GM12878 (cell line): Measurements from ENCODE around the gene SCN11A. TPM values are rescaled to one million over a fixed set of nuclear protein-coding genes. Genes with fewer than 3 reads are reported as not detected.

ENCODE experiments used
- ATAC-seq: fragments of 200-7000 bp; cut with Tn5 transposase; 3 replicates; pipeline ENCODE4 v1.9.1; 2020; ENCODE audit warnings: mild to moderate bottlenecking, moderate library complexity
- BruUV-seq: library from RNA; stranded (reverse); fragments of 400-500 nt; replicated peaks from 2 replicates; lab custom pipeline; 2021; lab: Mats Ljungman, UMichigan
- CTCF ChIA-PET: fragments of 300-600 bp; sonication (Branson Sonifier 250); formaldehyde crosslinking; extraction: SDS; loops from one replicate; lab custom pipeline; 2021; ENCODE audit warnings: inconsistent platforms; lab: Yijun Ruan, JAX
- POLR2A ChIA-PET: fragments of 350-600 bp; formaldehyde crosslinking; extraction: SDS; loops from one replicate; lab custom pipeline; 2021; ENCODE audit warnings: inconsistent platforms; lab: Charles Lee
- RAD21 ChIA-PET: fragments of 300-600 bp; sonication (Branson Sonifier 250); formaldehyde crosslinking; loops from one replicate; lab custom pipeline; 2023; ENCODE audit warnings: antibody characterized with exemption; ENCODE audit not compliant: unreplicated experiment; lab: Charles Lee
- SMC1A ChIA-PET: fragments of 300-600 bp; sonication (Branson Sonifier 250); formaldehyde crosslinking; loops from one replicate; lab custom pipeline; 2023; ENCODE audit not compliant: unreplicated experiment, uncharacterized antibody; lab: Charles Lee
- DNase-seq: peaks from one replicate; pipeline ENCODE4 v3.0.0-alpha.2; 2011; ENCODE audit warnings: low read depth, low spot score
- FAIRE-seq: peaks from 3 replicates; lab custom pipeline; 2011; peaks lifted over from hg19 to GRCh38; lab: Jason Lieb, UNC
- H2AFZ ChIP-seq: 2 replicates; pipeline ENCODE4 v1.6.0; 2011; ENCODE audit warnings: low read depth, low read length, control low read depth; ENCODE audit not compliant: control insufficient read depth
- H3K27ac ChIP-seq: 2 replicates; pipeline ENCODE4 v1.5.1; 2011; ENCODE audit warnings: control low read depth; ENCODE audit not compliant: control insufficient read depth, insufficient read depth
- H3K27me3 ChIP-seq, 2 experiments: replicated peaks in 1 of 2; 2 replicates each; pipeline versions ENCODE4 v1.6.0 to v1.6.1; 2011; ENCODE audit warnings: low read length in 1 of 2; ENCODE audit not compliant: control insufficient read depth in 2 of 2, insufficient read depth in 2 of 2
- H3K36me3 ChIP-seq, 2 experiments: 2 replicates each; pipeline ENCODE4 v1.5.1; 2011; ENCODE audit warnings: low read length in 1 of 2; ENCODE audit not compliant: control insufficient read depth in 2 of 2, insufficient read depth in 2 of 2
- H3K4me1 ChIP-seq: 2 replicates; pipeline ENCODE4 v1.6.1; 2011; ENCODE audit warnings: mild to moderate bottlenecking, low read length, moderate library complexity, mixed read lengths; ENCODE audit not compliant: control insufficient read depth, insufficient read depth
- H3K4me2 ChIP-seq: 2 replicates; pipeline ENCODE4 v1.6.0; 2011; ENCODE audit warnings: control low read depth; ENCODE audit not compliant: control insufficient read depth, insufficient read depth
- H3K4me3 ChIP-seq: fragments of 200-600 bp; sonication (generic); 2 replicates; pipeline ENCODE4 v1.5.1; 2016
- H3K79me2 ChIP-seq: 2 replicates; pipeline ENCODE4 v1.6.0; 2011; ENCODE audit warnings: low read length; ENCODE audit not compliant: control insufficient read depth, insufficient read depth
- H3K9ac ChIP-seq: 2 replicates; pipeline ENCODE4 v1.8.0; 2011; ENCODE audit warnings: low read length, control low read depth, mixed read lengths; ENCODE audit not compliant: control insufficient read depth, insufficient read depth
- H3K9me3 ChIP-seq: replicated peaks from 3 replicates; pipeline ENCODE4 v1.5.1; 2011; ENCODE audit warnings: mild to moderate bottlenecking, low read length; ENCODE audit not compliant: control insufficient read depth, insufficient read depth
- H4K20me1 ChIP-seq: 2 replicates; pipeline ENCODE4 v1.6.0; 2011; ENCODE audit not compliant: control insufficient read depth, insufficient read depth
- NR2C2 ChIP-seq: IDR thresholded peaks from 2 replicates; pipeline ENCODE4 v1.6.1; 2011; ENCODE audit warnings: borderline replicate concordance, low read depth; ENCODE audit not compliant: control insufficient read depth, insufficient read length
- SUZ12 ChIP-seq: fragments of 200-600 bp; sonication (generic); IDR thresholded peaks from one replicate; pipeline ENCODE4 v1.6.1; 2018; ENCODE audit warnings: antibody characterized with exemption, mild to moderate bottlenecking; ENCODE audit not compliant: unreplicated experiment
- WGBS: methylation state at CpG from one replicate; pipeline ENCODE4 v1.1.6; 2016; ENCODE audit warnings: low lambda C conversion rate; ENCODE audit not compliant: insufficient replicate concordance, insufficient coverage; ENCODE audit errors: missing lambda C conversion rate; 5-methylcytosine and 5-hydroxymethylcytosine counted together
- in situ Hi-C: fragments of 300-500 bp; cut with MboI; formaldehyde crosslinking; loops from 9 replicates; pipeline ENCODE4 v1.14.3; 2018; ENCODE audit warnings: mixed read lengths
- intact Hi-C: fragments of 100-400 bp; cut with micrococcal nuclease; formaldehyde crosslinking; loops from one replicate; pipeline ENCODE4 v1.14.2; 2022; ENCODE audit not compliant: unreplicated experiment
- polyA plus RNA-seq, 11 experiments: library from polyadenylated mRNA; depleted of rRNA in 4 of 11; unstranded in 6 of 11; stranded (reverse) in 5 of 11; fragments of >200 nt; fragmentation: Nextera tagmentation in 4 of 11; fragmentation: Illumina TruSeq in 1 of 11; extraction: Ambion mirVana in 4 of 11; extraction: Trizol in 1 of 11; gene quantifications; 1 replicate in 1 of 11; 2 replicates in 10 of 11; pipeline versions ENCODE4 v1.2.1 to v1.2.3, GENCODE V29; 2011 to 2016; ENCODE audit warnings: inconsistent platforms in 2 of 11, missing spikeins in 2 of 11, low read depth in 1 of 11
- total RNA-seq, 4 experiments: library from RNA; depleted of rRNA in 3 of 4; stranded (reverse); fragments of >200 nt in 3 of 4; fragmentation: Illumina TruSeq in 1 of 4; extraction: Trizol in 1 of 4; gene quantifications; 2 replicates each; pipeline versions ENCODE4 v1.2.1 to v1.2.3, GENCODE V29; 2013 to 2021
- TF ChIP-seq, protein P1 (sequence below): fragments of 450-650 bp; IDR thresholded peaks from 2 replicates; pipeline ENCODE4 v1.6.1; 2017; ENCODE audit warnings: borderline replicate concordance
- TF ChIP-seq, protein P2 (sequence below): IDR thresholded peaks from 2 replicates; pipeline ENCODE4 v1.6.1; 2012; ENCODE audit warnings: mild to moderate bottlenecking, low read depth, low read length
- TF ChIP-seq, protein P3 (sequence below): IDR thresholded peaks from 2 replicates; pipeline ENCODE4 v1.6.1; 2011; ENCODE audit warnings: low read depth, mild to moderate bottlenecking, low read length, moderate library complexity, borderline replicate concordance; ENCODE audit errors: extremely low read depth
- TF ChIP-seq, protein P4 (sequence below): fragments of 450-650 bp; IDR thresholded peaks from 2 replicates; pipeline ENCODE4 v1.6.1; 2016; ENCODE audit warnings: mild to moderate bottlenecking

The SCN11A gene
- total and polyA plus RNA-seq, 10 of the 15 experiments (the other 5 are each of a cell fraction or from before 2014, with no cell fraction given), result under 0.01 to 0.14 (median 0.03) TPM; not detected in 4

DNA sequence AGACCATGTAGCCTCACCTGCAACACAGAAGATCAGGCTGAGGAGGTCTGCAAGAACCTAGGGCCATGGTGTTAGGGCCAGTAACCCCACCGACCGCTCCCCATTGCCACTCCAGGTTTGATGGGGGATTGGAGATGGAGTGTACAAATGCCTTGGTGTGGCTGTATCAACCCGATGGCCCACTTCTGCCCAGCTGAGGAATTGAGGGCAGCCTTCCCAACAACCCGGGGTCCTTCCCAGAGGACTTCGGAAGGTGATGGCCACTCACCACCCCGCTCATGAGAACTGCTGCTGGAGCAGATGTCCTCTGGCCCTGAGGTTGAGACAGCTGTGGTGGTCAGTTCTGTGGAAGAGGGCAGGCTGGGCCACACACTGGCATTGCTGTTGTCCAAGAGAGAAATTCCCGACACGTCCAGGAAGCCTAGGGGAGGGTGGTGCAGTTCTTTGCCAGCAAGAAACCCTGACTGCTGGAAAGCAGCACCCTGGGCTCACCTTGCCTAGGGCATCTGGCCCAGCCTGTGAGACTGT lies 46.8 kb upstream of the SCN11A start:
- H3K4me2 ChIP-seq, result no peak overlapping the region
- in situ Hi-C loops, result no loop called here
- no peak overlapping the region for H3K4me3 ChIP-seq
- BruUV-seq, result no TSS peak
- WGBS, result 88% methylated on average over 8 of the region's 8 CpGs
- ChIA-PET CTCF (no interaction called here), RAD21 (interaction anchor here (1.0 kb wide), 1 partner anchor 197 kb away, joined by 3 read pairs; no protein-coding TSS in a partner anchor)
- H3K27ac ChIP-seq, result no peak overlapping the region
- H2AFZ ChIP-seq, result no peak overlapping the region
- H3K36me3 ChIP-seq, result peaks cover 21 to 32% of the 10 kb centered on the region in 2 experiments; a peak in 3 of 4 replicates
- no peak for DNase-seq
- TF ChIP-seq, protein P1, sequence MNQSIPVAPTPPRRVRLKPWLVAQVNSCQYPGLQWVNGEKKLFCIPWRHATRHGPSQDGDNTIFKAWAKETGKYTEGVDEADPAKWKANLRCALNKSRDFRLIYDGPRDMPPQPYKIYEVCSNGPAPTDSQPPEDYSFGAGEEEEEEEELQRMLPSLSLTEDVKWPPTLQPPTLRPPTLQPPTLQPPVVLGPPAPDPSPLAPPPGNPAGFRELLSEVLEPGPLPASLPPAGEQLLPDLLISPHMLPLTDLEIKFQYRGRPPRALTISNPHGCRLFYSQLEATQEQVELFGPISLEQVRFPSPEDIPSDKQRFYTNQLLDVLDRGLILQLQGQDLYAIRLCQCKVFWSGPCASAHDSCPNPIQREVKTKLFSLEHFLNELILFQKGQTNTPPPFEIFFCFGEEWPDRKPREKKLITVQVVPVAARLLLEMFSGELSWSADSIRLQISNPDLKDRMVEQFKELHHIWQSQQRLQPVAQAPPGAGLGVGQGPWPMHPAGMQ, result no peak
- TF ChIP-seq, all 136 proteins: peak for 0
- no peaks in the 10 kb centered on the region for H3K79me2 ChIP-seq
- ATAC-seq, result no peak
- H3K9ac ChIP-seq, result no peak overlapping the region
- no peaks in the 10 kb centered on the region for H3K27me3 ChIP-seq
- no peak for FAIRE-seq
- intact Hi-C loops, result no loop called here
- ChIA-PET SMC1A (no interaction called here), POLR2A (no interaction called here)
- no peaks in the 10 kb centered on the region; the same call in 1 of the 2 replicates for H3K4me1 ChIP-seq
- H4K20me1 ChIP-seq, result no peaks in the 10 kb centered on the region
- H3K9me3 ChIP-seq, result no peaks in the 10 kb centered on the region

DNA sequence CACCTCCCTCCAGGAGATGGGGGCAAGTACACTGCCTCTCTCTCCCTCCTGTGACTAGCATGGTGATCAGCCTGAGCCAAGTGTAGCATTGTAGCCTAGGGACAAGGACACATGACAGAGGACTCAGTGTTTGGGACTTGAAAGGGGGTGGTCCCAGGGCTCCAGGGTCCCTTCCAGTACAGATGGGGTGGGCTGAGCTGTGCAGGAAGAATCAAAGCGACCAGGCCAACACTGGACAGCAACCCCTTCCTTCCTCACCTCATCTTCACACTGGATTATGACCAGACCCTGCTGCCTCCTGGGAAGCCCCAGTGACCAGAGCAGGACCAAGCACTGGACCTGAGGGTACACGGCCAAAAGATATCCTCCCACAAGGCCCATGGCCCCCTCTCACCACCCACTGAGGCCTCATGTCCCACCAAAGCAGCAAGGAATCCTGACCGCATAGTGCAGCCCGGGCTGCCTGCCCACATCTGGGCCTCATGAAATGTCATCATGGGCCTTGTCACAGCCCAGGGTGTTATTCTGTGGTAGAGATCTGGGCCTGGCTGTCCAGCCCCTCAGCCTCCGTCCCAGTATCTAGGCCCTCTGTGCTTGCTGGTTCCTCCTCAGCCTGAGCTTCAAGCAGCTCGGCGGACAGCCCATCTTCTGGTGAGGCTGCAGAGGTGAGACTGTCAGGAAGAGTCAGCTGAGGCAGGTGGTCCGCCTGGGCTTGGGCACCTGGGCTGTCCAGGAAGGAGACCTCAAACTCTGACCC lies 46.1 kb upstream of the SCN11A start:
- H2AFZ ChIP-seq, result no peak overlapping the region
- H3K36me3 ChIP-seq, result peaks cover 21 to 32% of the 10 kb centered on the region in 2 experiments; a peak in 3 of 4 replicates
- intact Hi-C loops (no loop called here), in situ Hi-C loops (no loop called here)
- SMC1A ChIA-PET, result interaction anchor here (1.2 kb wide), 1 partner anchor 190 kb away, joined by 6 read pairs; no protein-coding TSS in a partner anchor
- no TSS peak for BruUV-seq
- H3K4me3 ChIP-seq, result no peak overlapping the region
- no peaks in the 10 kb centered on the region for H3K9me3 ChIP-seq
- CTCF ChIA-PET, result interaction anchor here (1.1 kb wide), 1 partner anchor 190 kb away, joined by 4 read pairs; no protein-coding TSS in a partner anchor
- H3K27ac ChIP-seq, result no peak overlapping the region
- no peak for ATAC-seq
- WGBS, result 84% methylated on average over 8 of the region's 8 CpGs
- no peak for FAIRE-seq
- no peak for DNase-seq
- no peaks in the 10 kb centered on the region for H3K4me1 ChIP-seq
- RAD21 ChIA-PET, result interaction anchor here (1.0 kb wide), 1 partner anchor 198 kb away, joined by 3 read pairs; no protein-coding TSS in a partner anchor
- H3K79me2 ChIP-seq, result no peaks in the 10 kb centered on the region
- no peaks in the 10 kb centered on the region for H3K27me3 ChIP-seq
- no peaks in the 10 kb centered on the region for H4K20me1 ChIP-seq
- no peak overlapping the region for H3K9ac ChIP-seq
- POLR2A ChIA-PET, result no interaction called here
- H3K4me2 ChIP-seq, result no peak overlapping the region
- TF ChIP-seq SUZ12 (no peak), NR2C2 (no peak)
- TF ChIP-seq, protein P2, sequence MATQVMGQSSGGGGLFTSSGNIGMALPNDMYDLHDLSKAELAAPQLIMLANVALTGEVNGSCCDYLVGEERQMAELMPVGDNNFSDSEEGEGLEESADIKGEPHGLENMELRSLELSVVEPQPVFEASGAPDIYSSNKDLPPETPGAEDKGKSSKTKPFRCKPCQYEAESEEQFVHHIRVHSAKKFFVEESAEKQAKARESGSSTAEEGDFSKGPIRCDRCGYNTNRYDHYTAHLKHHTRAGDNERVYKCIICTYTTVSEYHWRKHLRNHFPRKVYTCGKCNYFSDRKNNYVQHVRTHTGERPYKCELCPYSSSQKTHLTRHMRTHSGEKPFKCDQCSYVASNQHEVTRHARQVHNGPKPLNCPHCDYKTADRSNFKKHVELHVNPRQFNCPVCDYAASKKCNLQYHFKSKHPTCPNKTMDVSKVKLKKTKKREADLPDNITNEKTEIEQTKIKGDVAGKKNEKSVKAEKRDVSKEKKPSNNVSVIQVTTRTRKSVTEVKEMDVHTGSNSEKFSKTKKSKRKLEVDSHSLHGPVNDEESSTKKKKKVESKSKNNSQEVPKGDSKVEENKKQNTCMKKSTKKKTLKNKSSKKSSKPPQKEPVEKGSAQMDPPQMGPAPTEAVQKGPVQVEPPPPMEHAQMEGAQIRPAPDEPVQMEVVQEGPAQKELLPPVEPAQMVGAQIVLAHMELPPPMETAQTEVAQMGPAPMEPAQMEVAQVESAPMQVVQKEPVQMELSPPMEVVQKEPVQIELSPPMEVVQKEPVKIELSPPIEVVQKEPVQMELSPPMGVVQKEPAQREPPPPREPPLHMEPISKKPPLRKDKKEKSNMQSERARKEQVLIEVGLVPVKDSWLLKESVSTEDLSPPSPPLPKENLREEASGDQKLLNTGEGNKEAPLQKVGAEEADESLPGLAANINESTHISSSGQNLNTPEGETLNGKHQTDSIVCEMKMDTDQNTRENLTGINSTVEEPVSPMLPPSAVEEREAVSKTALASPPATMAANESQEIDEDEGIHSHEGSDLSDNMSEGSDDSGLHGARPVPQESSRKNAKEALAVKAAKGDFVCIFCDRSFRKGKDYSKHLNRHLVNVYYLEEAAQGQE, result no peak
- TF ChIP-seq, protein P3, sequence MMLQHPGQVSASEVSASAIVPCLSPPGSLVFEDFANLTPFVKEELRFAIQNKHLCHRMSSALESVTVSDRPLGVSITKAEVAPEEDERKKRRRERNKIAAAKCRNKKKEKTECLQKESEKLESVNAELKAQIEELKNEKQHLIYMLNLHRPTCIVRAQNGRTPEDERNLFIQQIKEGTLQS, result no peak
- TF ChIP-seq, protein P4, sequence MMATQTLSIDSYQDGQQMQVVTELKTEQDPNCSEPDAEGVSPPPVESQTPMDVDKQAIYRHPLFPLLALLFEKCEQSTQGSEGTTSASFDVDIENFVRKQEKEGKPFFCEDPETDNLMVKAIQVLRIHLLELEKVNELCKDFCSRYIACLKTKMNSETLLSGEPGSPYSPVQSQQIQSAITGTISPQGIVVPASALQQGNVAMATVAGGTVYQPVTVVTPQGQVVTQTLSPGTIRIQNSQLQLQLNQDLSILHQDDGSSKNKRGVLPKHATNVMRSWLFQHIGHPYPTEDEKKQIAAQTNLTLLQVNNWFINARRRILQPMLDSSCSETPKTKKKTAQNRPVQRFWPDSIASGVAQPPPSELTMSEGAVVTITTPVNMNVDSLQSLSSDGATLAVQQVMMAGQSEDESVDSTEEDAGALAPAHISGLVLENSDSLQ, result no peak
